HFF-Myc (cell line): ENCODE data around the gene KRTAP19-2.

Experiments used
- DNase-seq: peaks from one replicate; pipeline ENCODE4 v3.0.0-alpha.2; 2011; ENCODE audit warnings: low read depth; ENCODE audit errors: extremely low read depth
- H3K4me3 ChIP-seq: replicated peaks from 2 replicates; pipeline ENCODE4 v1.5.1; 2011; ENCODE audit warnings: low read depth, mild to moderate bottlenecking, control low read depth, low read length
- CTCF ChIP-seq: IDR thresholded peaks from 2 replicates; pipeline ENCODE4 v1.5.1; 2012; ENCODE audit warnings: mild to moderate bottlenecking, low read depth, low read length, control low read depth; ENCODE audit errors: missing control alignments

Gene KRTAP19-2

GRCh38 chr21:30439975-30440374 is 47.3 kb downstream of the KRTAP19-2 start, which contains the start of gene KRTAP15-1:
Gene KRTAP15-1, plus strand, starts transcription at chr21:30440275. Its CDS starts 53 bp downstream, at chr21:30440328.
- no peak for DNase-seq
- TF ChIP-seq CTCF, result no peak
- no peak within 1 kb of the TSS for H3K4me3 ChIP-seq
